HG03159 (cell line): Measurements from ENCODE around the gene TP53BP1.
A peak's percentile ranks its signal among the peaks of the same experiment; 100 is the strongest.

Experiments used
- ATAC-seq: cut with Tn5 transposase; IDR thresholded peaks from one replicate; pipeline ENCODE4 v1.9.1; 2021; ENCODE audit warnings: mild to moderate bottlenecking, moderate library complexity; ENCODE audit not compliant: unreplicated experiment

TP53BP1 gene

DNA sequence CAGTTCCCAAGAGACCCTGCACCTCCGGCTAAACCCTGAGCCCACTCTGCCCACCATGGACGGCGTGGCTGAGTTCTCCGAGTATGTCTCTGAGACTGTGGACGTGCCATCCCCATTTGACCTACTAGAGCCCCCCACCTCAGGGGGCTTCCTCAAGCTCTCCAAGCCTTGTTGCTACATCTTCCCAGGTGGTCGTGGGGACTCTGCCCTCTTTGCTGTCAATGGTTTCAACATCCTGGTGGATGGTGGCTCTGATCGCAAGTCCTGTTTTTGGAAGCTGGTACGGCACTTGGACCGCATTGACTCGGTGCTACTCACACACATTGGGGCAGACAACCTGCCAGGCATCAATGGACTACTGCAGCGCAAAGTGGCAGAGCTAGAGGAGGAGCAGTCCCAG is 28.5 kb upstream of the TP53BP1 start:
- ATAC-seq = no peak

DNA sequence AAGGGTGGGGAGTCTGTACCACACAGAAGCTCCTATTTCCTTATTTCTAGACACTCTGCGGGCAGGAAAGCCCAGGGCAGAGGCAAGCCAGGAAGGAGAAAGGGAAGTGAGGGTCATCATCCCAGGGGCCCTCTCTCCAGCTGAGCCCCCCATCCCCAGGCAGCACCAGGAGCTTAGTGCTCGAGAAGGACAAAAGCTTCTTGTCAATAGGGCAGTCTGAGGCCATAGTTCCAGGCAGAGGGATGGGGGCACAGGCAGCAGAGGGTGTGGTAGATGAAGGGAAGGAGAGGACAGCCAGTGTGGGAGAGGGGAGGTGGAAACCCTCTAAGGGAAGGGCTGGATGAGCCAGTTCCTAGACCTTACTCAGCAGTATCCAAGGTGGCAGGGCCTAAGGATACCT is 27.2 kb upstream of the TP53BP1 start:
- no peak for ATAC-seq

DNA sequence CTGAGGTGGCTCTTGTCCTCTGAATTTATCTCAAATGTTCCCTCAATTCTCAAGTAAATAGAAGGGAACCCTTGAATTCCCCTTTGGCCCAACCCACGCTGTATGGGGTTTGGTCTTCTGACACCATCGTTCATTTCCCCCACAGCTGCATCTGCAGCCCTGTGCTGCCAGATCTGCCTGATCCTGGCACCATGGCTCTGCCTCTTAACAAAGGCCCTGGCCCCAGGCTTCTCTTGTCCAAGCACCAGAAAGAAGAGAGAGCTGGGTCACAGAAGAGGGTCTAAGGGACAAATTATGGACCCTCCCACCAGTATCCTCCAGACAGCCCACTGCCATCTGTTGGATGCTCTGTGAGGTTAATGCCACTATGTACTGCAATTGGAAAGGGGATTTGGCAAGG is 26.2 kb upstream of the TP53BP1 start:
- ATAC-seq = no peak

DNA sequence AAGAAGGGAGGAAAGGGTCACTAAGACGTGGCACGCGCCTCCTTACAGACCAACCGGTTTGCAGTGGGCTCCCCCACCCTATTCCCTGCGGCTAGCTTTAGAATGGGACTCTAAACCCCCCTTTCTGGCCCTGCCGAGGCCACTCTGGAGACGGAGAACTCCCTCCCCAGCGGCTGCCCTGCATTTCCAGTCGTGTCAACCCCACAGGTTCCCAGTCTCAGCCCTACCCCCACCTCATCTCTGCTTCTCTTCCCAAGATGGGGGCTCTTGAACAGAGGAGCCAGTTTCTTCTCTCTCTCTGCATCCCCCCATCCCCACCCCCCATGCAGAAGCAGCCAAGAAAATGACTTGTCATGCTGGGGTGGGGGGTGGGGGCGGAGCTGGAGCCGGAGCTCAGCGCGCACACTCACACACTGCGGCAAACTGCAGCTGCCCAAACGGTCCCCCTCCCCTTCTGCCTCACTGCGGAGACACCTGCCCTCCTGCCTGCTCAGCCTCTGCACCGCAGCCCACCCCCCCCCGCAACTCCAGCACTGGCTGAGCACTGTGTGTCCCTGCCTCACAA is 25.3 kb upstream of the TP53BP1 start:
- ATAC-seq = no peak

DNA sequence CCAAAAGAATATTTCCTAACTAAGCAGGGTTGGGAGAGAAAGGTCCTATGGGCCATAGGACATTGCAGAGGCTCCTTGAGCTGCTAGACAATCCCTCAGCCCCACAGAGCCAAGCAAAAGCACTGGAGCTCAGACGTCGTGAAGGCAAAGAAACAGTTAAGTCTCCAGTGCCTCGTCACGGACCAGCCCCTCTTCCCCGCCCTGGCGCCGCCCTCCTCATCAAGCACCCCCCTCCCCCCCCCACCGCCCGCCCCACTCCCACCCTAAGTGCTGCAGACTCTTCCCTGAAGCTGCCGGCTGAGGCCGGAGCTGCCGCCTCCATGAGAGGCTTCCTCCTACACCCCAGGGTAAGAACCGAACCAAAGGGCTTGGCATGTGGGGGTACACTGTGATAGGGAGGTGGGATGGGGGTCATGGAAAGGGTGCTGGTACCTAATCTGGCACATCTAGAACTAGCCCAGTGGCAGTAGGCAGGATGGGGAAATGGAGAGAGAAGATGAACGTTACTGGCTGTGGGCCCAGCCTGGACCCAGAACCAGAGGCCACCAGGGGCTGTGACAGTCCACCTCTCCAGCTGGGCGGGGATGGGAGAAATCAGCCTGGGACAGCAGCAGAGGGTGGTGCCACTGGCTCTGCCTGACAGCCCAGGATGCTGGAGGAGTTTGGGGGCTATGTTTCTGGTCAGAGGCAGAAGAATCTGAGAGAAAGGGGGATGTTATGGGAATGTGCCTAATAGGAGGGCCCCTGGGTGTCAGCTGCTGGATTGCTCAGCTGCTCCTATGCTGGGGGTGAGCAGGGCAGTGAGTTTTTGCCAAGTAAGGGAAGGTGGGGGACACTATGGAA is 24.6 kb upstream of the TP53BP1 start, which contains the start of gene MAP1A:
MAP1A (plus strand) TSS at position 255 of the 843 bp plus-strand sequence. CDS start 3,866 bp downstream, outside the sequence.
- ATAC-seq = no peak

DNA sequence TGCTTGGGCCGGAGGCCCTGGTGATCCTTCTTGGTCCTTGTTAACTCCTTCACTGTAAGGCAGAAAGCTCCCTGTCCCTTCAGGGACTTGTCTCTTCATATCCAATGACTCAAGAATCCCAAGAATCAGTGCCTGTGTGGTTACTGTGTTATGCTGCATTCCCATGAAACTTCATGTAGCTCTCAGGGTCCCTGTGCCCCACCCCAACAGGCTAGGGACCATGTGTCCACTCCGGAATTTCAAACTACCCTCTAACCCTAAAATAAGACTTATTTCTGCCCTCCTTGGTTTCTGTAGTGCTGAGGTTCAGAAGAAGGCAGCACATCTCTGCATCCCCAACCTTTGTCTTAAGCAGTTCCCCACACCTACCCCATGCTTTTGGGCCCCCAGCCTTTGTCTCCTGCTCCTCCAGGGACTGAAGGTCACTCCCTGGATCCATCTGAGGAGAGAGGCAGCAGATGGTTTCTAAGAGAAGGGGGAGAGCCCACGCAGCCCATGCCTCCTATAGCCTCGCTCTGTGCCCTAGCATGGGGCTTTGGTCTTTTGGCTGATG is 23.9 kb upstream of the TP53BP1 start:
- no peak for ATAC-seq

DNA sequence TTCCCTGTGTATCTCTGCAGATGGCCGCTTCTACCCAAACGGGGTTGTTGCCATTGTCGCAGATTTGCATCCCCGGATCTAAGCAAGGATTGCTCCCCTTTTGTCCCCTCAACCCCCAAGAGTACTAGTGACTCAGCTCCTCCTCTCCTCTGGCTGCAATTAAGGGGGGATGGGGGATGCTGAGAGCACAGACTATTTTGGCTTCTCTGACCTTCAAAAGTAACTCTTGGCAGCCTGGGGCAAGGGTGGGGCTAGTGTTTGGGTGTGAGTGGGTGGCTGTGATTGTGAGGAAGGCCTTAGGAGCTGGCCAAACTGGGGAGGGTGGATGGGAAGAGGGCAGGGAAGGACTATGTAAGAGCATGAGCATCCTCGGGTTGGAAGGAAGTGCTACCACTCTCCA is 23.2 kb upstream of the TP53BP1 start:
- no peak for ATAC-seq

DNA sequence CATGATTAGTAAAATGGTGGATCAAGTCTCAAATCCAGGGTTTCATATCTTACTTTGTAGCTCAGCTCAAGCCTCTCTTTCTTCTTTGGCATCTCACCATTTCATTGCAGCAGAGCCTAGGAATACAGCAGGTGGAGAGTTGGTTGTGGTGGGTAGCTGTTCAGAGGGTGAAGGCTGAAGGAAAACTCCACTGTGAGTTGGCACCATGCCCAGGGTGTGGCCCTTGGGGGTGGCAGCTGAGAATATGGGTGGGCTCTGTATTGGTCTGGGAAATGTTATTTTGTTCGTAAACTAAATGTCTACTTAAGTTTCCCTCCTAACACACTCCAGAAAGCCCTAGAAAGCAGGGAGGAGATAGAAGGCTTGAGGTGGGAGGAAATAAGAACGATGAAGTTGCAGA is 22.8 kb upstream of the TP53BP1 start:
- ATAC-seq = no peak

DNA sequence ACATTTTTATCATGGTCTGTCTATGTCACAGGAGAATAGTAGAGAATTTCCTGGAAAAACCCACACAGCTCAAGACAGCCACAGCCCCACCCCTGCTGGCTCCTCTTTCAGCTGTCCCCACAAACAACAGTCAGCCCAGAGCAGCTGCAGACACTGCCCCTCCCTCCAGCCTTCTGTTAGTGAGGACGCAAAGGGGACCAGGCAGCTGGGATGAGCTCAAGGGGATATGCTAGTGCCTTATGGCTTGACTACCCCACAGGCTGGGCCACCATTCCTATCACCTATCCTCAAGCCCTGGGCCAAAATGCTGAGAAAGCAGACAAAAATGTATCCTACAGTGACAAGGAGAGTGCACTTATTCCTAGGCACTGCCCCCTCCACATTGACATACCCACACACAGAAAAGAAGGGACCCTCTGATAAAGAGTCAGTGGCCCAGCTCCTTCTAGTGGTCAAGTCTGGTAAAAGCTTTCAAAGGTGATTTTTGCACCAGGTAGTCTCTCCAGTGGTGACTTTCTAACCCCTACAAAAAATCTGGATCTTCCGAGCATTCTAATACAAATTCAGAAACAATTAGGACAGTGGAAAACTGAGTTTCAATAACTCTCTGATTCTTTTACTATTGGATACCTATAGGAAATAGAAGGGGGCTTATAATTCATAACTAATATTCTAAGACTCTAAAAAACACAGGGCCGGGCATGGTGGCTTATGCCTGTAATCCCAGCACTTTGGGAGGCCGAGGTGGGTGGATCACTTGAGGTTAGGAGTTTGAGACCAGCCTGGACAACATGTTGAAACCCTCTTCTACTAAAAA is 21.5 kb upstream of the TP53BP1 start:
- ATAC-seq = no peak

DNA sequence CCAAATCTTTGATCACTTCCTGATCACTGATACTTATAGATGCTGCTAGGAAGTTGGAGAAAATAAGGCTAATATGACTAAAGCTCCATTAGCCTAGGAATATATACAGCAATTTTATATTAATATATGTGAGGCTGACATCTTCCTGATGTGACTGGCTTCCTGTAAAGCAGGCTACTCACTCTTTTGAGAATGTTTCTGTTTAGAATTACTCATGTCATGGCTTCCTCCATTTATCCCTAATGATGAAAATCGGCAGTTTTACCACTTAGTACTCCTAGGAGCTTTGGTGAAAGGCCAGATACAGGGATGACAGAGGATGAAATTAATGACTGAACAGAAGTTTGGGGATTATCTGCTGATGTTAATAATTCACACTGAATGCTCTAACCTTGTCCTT is 20.6 kb upstream of the TP53BP1 start:
- ATAC-seq = no peak

DNA sequence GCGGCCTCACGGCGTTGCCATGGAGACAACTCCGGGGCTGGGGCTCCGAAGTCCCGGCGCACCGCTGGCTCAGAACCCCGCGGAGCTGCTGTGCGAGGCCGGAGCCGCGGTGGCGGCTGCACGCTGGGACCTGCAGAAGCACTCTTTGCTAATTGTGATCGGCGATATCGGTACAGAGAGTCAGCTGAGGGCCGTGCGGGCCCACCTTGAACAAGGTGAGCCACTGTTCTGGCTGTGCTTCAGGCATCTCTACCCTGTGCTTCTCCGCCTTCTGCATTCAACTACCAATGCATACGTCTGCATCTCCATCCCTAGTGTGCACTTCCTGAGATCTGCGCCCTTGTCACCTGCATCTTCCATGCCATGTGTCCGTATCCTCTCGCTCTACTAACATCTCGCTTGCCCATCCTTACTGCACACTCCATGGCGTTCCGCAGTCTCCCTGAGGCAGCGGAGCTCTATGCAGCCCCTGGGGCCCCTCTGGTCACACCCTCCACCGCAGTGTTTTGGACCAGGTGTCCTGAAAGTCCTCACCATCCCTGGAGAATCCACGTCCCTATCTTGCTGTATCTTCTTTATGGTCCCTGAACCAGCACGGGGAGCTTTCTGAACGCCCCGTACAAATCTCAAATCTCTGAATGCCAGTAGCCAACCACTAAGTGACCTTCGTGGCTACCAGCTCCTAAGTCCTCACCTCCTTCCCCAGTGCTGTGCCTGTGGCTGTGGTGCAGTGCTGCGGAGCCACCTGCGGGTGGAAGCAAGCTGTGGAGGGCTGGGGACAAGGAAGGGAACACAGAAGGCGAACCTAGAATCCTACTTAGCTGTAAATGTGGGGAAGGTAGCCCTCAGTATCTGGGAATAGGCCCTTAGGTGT is 18.3 kb upstream of the TP53BP1 start:
- ATAC-seq = no peak

DNA sequence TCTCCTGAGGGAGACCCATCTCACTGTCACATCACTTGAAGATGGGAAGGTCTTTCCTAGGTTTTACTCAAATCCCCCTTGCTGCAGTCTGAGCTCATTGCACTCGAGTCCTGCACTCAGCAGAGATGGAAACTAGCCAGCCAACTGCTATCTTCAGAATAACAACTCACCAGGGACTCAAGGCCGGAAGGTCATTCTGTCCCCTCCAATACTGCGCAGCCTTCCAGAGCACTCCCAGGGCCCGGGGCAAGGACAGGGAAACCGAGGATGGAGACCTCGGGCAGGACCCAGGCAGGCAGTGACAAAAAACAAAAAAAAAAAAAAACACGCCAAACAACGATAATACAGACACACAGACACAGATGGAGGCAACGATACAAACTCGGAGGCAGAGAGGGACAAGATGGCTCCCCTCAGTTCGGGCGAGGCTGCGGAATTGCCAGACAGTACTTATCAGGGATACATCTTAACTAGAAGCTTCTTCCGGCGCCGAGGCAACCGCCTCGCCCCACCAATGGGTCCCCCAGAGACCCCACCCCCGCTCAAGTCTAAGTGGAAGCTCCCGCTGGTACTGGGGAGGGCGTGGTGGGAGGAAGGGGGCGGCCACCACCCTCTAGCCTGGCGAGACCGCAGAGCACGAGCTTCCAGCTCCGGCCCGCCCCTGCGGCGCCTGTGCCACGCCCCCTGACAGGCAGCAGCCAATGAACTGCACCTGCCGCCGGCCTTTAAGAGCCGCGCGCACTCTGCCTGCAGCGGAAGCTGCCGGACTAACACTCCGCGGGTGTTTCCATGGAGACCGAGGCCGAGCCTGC is 17.4 kb upstream of the TP53BP1 start:
- ATAC-seq = peak; percentile 94

DNA sequence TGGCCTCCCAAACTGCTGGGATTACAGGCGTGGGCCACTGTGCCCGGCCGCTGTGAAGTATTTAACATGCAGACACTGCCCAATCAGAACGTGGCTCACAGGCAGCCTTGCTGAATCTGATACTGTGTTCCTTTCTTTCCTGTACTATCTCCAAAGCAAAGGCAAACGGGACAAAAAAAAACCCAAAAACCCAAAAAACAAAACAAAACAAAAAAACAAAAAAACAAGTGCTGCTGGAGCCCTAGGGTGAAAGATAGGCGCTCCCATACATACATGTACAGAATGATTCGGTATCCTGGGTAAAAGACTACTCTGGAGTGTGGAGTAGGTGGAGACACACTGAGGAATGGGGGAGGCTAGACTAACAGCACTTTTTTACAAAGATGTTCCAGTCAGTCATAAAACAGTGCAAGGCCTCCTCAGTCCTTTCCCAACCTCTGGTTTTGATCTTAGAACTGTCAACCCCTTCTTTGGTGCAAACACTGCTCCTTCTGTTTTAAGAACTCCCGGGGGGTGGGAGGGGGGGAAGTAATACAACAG is 16.8 kb upstream of the TP53BP1 start:
- no peak for ATAC-seq

DNA sequence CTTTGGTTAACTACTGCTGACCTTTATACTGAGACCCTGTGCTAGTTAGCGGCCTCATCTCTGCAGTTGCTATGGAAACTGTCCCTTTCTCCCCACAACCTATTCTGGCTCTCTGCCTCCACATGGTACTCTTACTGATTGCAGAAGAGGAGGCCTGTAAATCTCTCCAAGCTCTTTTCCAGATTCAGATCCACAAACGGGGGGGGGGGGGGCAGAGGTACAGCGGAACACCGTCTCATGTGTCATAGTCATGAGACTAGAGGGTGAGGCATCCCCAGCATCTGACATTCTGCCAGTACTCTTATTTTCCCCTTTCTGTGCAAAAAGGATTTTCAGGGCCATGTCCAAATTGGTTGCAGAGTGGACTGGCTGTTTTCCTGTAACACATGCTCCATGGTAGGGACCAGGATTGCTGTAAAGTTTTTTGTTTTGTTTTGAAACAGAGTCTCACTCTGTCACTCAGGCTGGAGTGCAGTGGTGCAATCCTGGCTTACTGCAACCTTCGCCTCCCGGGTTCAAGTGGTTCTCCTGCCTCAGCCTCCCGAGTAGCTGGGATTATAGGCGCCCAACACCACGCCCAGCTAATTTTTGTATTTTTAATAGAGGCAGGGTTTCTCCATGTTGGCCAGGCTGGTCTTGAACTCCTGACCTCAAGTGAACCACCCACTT is 16.2 kb upstream of the TP53BP1 start:
- ATAC-seq = no peak

DNA sequence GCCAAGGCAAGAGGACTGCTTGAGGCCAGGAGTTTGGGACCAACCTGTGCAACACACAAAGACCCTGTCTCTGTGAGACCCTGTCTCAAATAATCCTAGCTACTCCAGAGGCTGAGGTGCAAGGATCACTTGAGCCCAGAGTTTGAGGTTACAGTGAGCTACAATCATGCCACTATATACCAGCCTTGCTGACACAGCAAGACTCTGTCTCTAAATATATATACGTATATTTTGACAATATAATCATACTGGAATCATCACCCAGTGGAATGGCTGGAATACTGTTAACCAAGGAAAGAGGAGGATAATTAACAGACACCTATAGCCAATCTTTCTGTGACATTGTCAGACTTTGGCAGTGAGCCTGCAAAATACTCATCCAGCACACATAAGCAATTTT is 15.5 kb upstream of the TP53BP1 start:
- ATAC-seq = no peak

DNA sequence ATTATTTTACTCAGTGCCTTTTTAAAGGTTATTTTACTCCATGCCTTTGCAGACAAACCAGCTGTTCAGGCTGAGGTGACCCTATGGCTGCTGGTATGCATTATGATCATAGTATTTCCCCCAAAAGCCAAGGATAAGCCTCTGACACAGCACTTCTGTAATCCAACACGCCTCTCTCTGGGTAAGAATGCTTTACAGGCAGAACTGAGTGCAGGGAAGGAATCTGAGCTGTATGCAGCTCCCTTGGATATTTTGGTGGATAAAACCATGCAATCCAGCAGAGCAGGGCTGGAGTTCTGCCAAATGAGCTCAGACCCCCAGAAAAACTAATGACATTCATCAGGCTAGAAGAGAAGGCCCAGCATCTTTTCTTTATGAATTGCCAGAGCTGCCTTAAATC is 12.8 kb upstream of the TP53BP1 start:
- no peak for ATAC-seq

DNA sequence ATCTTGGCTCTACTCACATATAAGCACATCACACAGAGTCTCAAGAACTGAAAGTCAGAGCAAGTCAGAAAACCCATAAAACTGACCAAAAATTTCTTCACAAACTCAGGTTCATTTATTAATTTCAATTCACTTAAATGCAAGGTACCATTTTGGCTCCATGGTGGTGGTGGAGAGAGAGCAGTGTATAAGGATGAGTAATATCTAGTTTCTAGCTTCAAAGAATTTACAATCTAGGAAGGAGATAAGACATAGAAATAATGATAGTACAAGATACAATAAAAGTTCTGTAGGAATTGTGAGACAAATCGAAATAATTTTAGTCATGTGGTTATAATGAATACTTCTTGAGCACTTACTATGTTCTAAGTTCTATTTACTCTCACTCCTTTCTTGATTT is 6.7 kb upstream of the TP53BP1 start:
- ATAC-seq = no peak

DNA sequence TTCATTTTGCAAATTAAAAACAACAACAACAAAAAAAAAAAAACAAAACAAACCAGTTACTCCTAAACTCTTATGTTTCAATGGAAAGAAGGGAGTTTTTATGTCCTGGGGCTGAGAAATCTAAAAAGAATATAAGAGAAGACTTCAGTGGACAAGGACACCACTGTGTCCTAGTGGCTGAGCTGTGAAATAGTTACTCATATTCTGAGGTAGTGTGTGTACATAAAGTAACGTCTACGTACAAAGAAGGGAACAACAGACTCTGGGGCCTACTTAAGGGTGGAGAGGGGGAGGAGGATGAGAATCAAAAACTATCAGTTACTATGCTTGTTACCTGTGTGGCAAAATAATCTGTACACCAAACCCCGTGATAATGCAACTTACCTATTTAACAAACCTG is 6.0 kb upstream of the TP53BP1 start:
- ATAC-seq = no peak
